ENCODE results near the gene PTP4A1. TPM values are rescaled to one million over a fixed set of nuclear protein-coding genes. Genes with fewer than 3 reads are reported as not detected.

PTP4A1 gene
- total and polyA plus RNA-seq, 9 donors, result 11.2 to 32.9 (median 24.0) TPM

DNA sequence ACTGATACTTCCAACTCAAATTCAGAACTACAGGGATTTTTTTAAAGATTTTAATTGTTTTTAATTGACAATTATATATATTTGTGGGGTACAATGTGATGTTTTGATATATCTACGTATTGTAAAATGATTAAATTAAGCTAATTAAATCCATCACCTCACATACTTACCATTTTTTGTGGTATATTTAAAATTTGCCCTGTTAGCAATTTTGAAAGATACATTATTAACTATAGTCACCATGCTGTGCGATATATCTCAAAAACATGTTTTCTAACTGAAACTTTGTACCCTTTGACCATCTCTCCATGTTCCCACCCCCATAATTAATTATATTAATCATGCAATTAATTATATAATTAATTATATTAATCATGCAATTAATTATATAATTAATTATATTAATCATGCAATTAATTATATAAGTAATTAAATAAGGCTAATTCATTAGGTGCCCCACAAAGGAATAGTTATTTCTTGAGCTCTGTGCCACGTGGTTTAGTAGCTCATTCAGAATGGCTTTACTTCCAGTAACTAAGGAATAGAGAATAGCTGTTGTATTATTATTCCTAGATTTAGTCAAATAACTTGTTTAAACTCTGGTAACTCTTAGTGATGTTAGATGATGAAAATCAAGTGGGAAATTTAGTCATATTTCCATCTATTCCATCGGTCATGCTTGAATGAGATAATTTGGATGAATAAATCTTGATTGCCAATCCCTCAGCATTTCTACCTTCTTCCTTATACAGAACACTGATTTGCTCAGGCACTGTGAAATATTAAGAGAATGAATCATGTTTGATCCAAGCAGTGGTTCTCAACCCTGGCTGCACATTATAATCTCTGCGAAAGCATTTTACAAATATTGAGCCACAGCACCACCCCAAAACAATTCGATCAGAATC is 25.1 kb downstream of the PTP4A1 start:
- no CpG with 5 or more reads among the region's 6 CpGs for WGBS (ENCODE audit: insufficient coverage)
- Histone ChIP-seq H3K4me3 (ENCODE audit: low read length) (no peak overlapping the region), H3K9me3 (replicated peaks; ENCODE audit: control insufficient read depth, low read depth, low read length) (no peaks in the 10 kb centered on the region), H3K36me3 (ENCODE audit: control insufficient read depth, insufficient read depth, low read length) (no peaks in the 10 kb centered on the region), H3K27me3 (ENCODE audit: control insufficient read depth, insufficient read depth, low read length) (no peaks in the 10 kb centered on the region), H3K27ac (ENCODE audit: low read length) (no peak overlapping the region), H3K4me1 (ENCODE audit: control insufficient read depth, insufficient read depth, low read length) (peaks cover 3% of the 10 kb centered on the region)
- DNase-seq, result no peak

DNA sequence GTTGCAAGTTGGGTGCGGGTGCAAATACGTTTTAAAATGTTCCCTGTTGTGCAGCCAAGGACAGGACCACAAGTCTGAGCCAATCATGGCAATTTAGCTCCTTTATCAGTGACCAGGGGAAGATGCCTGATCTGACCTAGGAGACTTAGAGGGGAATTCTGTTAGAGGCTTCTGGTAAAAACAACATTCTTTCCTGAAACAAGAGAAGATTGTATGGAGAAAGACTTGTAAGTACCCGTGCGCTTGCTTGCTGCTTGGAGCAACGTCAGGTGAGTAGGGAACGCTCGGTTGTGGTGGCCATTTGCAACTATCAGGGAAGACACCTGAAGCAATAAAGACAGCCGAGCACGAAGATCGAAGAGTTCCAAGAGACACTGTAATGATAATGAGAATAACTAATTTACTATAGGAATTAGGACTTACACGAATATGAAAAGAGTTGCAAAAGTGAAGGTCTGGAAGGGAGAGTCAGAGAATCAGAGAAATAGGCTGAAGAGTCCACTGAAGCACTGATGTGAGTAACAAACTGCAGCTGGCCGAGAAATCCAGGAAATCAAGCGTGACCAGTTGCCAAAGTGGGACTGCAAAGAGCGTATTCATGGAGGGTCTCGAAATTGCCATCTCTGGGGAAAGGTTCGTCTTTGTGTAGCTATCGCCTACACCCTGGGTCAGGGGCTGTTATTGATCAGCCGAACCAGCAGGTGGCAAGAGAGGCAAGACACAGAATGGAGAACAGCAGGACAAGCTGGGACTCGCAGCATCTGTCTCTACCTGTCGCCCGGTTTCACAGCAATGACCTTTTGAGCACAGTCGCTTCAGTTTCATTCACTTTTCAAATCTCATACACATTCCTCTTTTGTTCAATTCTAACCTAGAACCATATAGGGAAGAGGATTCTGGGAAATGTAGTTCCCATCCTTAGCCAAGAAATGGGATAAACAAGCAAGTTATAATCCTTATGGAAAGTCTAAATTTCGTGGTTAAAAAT is 26.1 kb downstream of the PTP4A1 start:
- DNase-seq, result peak; percentile 82
- Histone ChIP-seq H3K27ac (ENCODE audit: low read length) (no peak overlapping the region), H3K4me3 (ENCODE audit: low read length) (peak overlapping the region; percentile 60), H3K4me1 (ENCODE audit: control insufficient read depth, insufficient read depth, low read length) (peaks cover 3% of the 10 kb centered on the region), H3K27me3 (ENCODE audit: control insufficient read depth, insufficient read depth, low read length) (no peaks in the 10 kb centered on the region), H3K9me3 (replicated peaks; ENCODE audit: control insufficient read depth, low read depth, low read length) (no peaks in the 10 kb centered on the region), H3K36me3 (ENCODE audit: control insufficient read depth, insufficient read depth, low read length) (no peaks in the 10 kb centered on the region)
- 0% methylated on average over 4 of the region's 23 CpGs for whole genome bisulfite sequencing (ENCODE audit: insufficient coverage)

DNA sequence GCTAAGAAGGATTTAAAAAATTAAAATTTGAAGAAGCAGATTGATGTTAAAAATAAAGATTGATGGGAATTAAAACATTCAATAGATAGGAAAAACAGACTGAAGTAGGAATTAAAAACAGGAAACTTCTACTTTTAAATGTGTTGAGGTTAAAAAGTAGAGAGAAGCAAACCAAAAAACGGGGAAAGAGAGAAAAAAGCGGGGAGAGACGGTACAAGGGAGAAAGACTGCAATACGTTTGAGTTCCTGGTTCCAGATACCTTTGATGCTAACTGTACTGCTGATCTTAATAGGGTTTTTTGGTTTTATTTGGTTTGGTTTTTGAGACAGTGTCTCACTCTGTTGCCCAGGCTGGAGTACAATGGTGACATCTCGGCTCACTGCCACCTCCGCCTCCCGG is 27.0 kb downstream of the PTP4A1 start:
- no peaks in the 10 kb centered on the region for H3K27me3 ChIP-seq (ENCODE audit: control insufficient read depth, insufficient read depth, low read length)
- 90% methylated on average over 5 of the region's 7 CpGs for WGBS (ENCODE audit: insufficient coverage)
- H3K36me3 ChIP-seq (ENCODE audit: control insufficient read depth, insufficient read depth, low read length), result no peaks in the 10 kb centered on the region
- no peaks in the 10 kb centered on the region for H3K9me3 ChIP-seq (replicated peaks; ENCODE audit: control insufficient read depth, low read depth, low read length)
- no peak overlapping the region for H3K27ac ChIP-seq (ENCODE audit: low read length)
- no peak for DNase-seq
- H3K4me1 ChIP-seq (ENCODE audit: control insufficient read depth, insufficient read depth, low read length), result peaks cover 3% of the 10 kb centered on the region
- H3K4me3 ChIP-seq (ENCODE audit: low read length), result no peak overlapping the region

DNA sequence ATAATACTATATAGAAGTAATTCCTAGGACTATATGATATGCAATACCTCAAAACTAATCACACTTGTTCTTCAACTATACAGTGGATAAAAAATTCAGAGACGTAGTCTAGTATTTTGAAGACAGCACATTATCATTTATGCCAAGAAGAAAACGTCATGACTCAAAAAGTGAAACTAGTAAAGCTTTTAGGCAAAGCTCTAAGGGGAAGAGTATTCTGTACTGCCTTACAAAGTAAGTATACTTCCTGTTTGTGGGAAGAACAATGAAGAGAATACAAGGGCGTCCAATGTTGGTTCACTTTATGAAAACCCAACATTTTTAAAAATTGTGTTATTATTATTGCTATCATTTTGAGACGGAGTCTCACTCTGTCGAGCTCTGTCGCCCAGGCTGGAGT is 27.9 kb downstream of the PTP4A1 start:
- H3K27ac ChIP-seq (ENCODE audit: low read length), result no peak overlapping the region
- peaks cover 3% of the 10 kb centered on the region for H3K4me1 ChIP-seq (ENCODE audit: control insufficient read depth, insufficient read depth, low read length)
- no peaks in the 10 kb centered on the region for H3K9me3 ChIP-seq (replicated peaks; ENCODE audit: control insufficient read depth, low read depth, low read length)
- no peaks in the 10 kb centered on the region for H3K36me3 ChIP-seq (ENCODE audit: control insufficient read depth, insufficient read depth, low read length)
- peak; percentile 9 for DNase-seq
- no peaks in the 10 kb centered on the region for H3K27me3 ChIP-seq (ENCODE audit: control insufficient read depth, insufficient read depth, low read length)
- 100% methylated on average over 3 of the region's 6 CpGs for WGBS (ENCODE audit: insufficient coverage)
- H3K4me3 ChIP-seq (ENCODE audit: low read length), result no peak overlapping the region

DNA sequence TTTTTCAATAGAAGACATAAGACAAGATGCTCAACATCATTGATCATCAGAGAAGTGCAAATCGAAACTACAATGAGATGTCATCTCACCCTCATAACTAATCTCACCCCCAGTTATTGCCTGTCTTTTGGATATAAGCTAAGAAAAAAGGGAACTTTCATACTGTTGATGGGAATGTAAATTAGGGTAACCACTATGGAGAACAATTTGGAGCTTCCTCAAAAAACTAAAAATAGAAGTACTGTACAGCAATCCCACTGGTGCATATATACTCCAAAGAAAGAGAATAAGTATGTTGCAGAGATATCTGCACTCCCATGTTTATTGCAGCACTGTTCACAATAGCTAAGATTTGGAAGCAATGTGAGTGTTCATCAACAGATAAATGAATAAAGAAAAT is 37.0 kb downstream of the PTP4A1 start:
- no peak for DNase-seq
- WGBS (ENCODE audit: insufficient coverage), result no CpG with 5 or more reads among the region's 1 CpG
- Histone ChIP-seq H3K27me3 (ENCODE audit: control insufficient read depth, insufficient read depth, low read length) (peaks cover 2% of the 10 kb centered on the region), H3K36me3 (ENCODE audit: control insufficient read depth, insufficient read depth, low read length) (no peaks in the 10 kb centered on the region), H3K27ac (ENCODE audit: low read length) (no peak overlapping the region), H3K9me3 (replicated peaks; ENCODE audit: control insufficient read depth, low read depth, low read length) (no peaks in the 10 kb centered on the region), H3K4me1 (ENCODE audit: control insufficient read depth, insufficient read depth, low read length) (no peaks in the 10 kb centered on the region), H3K4me3 (ENCODE audit: low read length) (no peak overlapping the region)

DNA sequence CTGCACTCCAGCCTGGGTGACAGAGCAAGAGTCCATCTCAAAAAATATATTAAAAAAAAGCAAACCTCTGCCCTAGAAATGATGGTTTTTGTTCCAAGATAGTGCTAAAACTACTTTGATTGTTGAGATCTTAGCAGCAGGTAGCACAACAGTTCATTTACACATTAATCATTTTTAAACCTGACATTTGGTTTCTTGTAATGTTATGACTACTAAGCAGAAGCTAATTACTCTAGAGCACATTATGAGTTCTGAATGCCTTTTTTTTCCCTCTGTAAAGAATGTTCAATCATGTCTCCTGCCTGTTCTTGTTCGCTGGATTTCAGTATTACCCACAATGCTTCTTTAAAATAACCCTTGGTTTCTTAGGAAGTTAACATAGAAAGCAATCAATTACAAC is 38.7 kb downstream of the PTP4A1 start:
- no peak for DNase-seq
- Histone ChIP-seq H3K4me3 (ENCODE audit: low read length) (no peak overlapping the region), H3K9me3 (replicated peaks; ENCODE audit: control insufficient read depth, low read depth, low read length) (no peaks in the 10 kb centered on the region), H3K27ac (ENCODE audit: low read length) (no peak overlapping the region), H3K4me1 (ENCODE audit: control insufficient read depth, insufficient read depth, low read length) (no peaks in the 10 kb centered on the region), H3K27me3 (ENCODE audit: control insufficient read depth, insufficient read depth, low read length) (peaks cover 2% of the 10 kb centered on the region), H3K36me3 (ENCODE audit: control insufficient read depth, insufficient read depth, low read length) (no peaks in the 10 kb centered on the region)
- no CpG with 5 or more reads among the region's 1 CpG for WGBS (ENCODE audit: insufficient coverage)

DNA sequence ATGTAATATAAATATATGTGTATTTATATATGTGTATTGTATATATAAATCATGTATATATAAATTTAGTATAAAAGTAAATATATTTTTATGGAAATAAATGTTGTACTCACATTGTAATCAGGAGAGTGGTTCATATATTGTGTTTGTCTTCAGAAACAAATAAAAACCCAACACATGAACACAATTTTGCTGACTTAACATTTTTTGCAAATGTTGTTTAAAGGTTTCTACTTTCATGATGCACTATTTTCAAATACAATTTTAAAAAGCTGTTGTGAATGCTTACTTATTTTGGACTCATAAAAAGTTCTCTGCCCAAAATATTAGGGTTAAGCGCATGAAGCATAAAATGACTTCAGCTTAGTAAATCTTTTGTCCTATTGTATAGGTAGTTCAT is 39.3 kb downstream of the PTP4A1 start:
- no CpG with 5 or more reads among the region's 1 CpG for WGBS (ENCODE audit: insufficient coverage)

DNA sequence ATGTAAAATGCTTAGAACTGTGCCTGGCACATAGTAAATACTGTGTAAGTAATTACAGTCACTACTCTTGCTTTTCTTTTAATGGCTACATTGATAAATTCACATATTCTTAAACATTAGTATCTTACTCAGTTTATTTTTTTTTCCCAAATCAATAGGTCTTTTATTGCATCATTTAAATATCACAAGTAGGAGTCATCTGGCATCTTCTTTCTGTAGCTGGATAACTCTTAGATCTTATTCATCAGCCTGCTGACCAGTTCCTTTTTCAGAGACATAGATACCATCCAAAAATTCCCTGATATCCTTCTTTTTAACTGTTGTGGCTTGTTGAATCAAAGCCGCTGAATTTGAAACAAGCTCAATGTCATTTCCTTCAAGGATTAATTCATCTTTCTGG is 43.3 kb downstream of the PTP4A1 start:
- 100% methylated on average over 1 of the region's 1 CpG for WGBS (ENCODE audit: insufficient coverage)

More for the DNA sequence above, 39.3 kb downstream of the PTP4A1 start:
- no peak for DNase-seq
- Histone ChIP-seq H3K27ac (ENCODE audit: low read length) (no peak overlapping the region), H3K4me3 (ENCODE audit: low read length) (no peak overlapping the region), H3K27me3 (ENCODE audit: control insufficient read depth, insufficient read depth, low read length) (peaks cover 2% of the 10 kb centered on the region), H3K36me3 (ENCODE audit: control insufficient read depth, insufficient read depth, low read length) (no peaks in the 10 kb centered on the region), H3K9me3 (replicated peaks; ENCODE audit: control insufficient read depth, low read depth, low read length) (no peaks in the 10 kb centered on the region), H3K4me1 (ENCODE audit: control insufficient read depth, insufficient read depth, low read length) (no peaks in the 10 kb centered on the region)

More for the DNA sequence above, 43.3 kb downstream of the PTP4A1 start:
- no peak overlapping the region for H3K4me3 ChIP-seq (ENCODE audit: low read length)
- no peaks in the 10 kb centered on the region for H3K9me3 ChIP-seq (replicated peaks; ENCODE audit: control insufficient read depth, low read depth, low read length)
- no peaks in the 10 kb centered on the region for H3K4me1 ChIP-seq (ENCODE audit: control insufficient read depth, insufficient read depth, low read length)
- no peak for DNase-seq
- no peak overlapping the region for H3K27ac ChIP-seq (ENCODE audit: low read length)
- no peaks in the 10 kb centered on the region for H3K27me3 ChIP-seq (ENCODE audit: control insufficient read depth, insufficient read depth, low read length)
- H3K36me3 ChIP-seq (ENCODE audit: control insufficient read depth, insufficient read depth, low read length), result no peaks in the 10 kb centered on the region

Measured in muscle of leg (tissue), 11 donors.